MCF 10A (cell line): ENCODE data around the gene IL4. TPM values are rescaled to one million over a fixed set of nuclear protein-coding genes. Genes with fewer than 3 reads are reported as not detected.

Source experiments
- BruUV-seq: library from RNA; stranded (reverse); fragments of 400-500 nt; replicated peaks from 2 replicates; lab custom pipeline; 2021; lab: Mats Ljungman, UMichigan
- CTCF ChIA-PET: fragments of 300-600 bp; sonication (Branson Sonifier 250); formaldehyde crosslinking; extraction: SDS; loops from one replicate; lab custom pipeline; 2021; ENCODE audit warnings: antibody characterized with exemption, inconsistent platforms; lab: Yijun Ruan, JAX
- POLR2A ChIA-PET: fragments of 300-600, 350-650 bp; sonication (Branson Sonifier 250); formaldehyde crosslinking; extraction: SDS; loops from one replicate; lab custom pipeline; 2020; ENCODE audit warnings: antibody characterized with exemption, inconsistent platforms; lab: Yijun Ruan, JAX
- DNase-seq: peaks from one replicate; pipeline ENCODE4 v3.0.0-alpha.2; 2018; ENCODE audit not compliant: unreplicated experiment
- H3K27ac Mint-ChIP-seq: one replicate; pipeline ENCODE4 v1.8.0; 2022; ENCODE audit warnings: mild to moderate bottlenecking, low read depth, mixed read lengths; ENCODE audit not compliant: unreplicated experiment
- H3K27me3 Mint-ChIP-seq: one replicate; pipeline ENCODE4 v1.8.0; 2022; ENCODE audit warnings: mixed read lengths; ENCODE audit not compliant: insufficient read depth, unreplicated experiment
- H3K36me3 Mint-ChIP-seq: one replicate; pipeline ENCODE4 v1.8.0; 2022; ENCODE audit warnings: mild to moderate bottlenecking, moderate library complexity, mixed read lengths; ENCODE audit not compliant: insufficient read depth, unreplicated experiment
- H3K4me1 Mint-ChIP-seq: one replicate; pipeline ENCODE4 v1.8.0; 2022; ENCODE audit warnings: mixed read lengths; ENCODE audit not compliant: insufficient read depth, unreplicated experiment
- H3K4me3 Mint-ChIP-seq: one replicate; pipeline ENCODE4 v1.8.0; 2022; ENCODE audit warnings: mild to moderate bottlenecking, moderate library complexity, mixed read lengths; ENCODE audit not compliant: unreplicated experiment
- H3K9me3 Mint-ChIP-seq: one replicate; pipeline ENCODE4 v1.8.0; 2022; ENCODE audit warnings: mixed read lengths; ENCODE audit not compliant: unreplicated experiment
- CTCF ChIP-seq: fragments of 200-600 bp; IDR thresholded peaks from one replicate; pipeline ENCODE4 v1.8.0; 2022; ENCODE audit warnings: antibody characterized with exemption, mild to moderate bottlenecking; ENCODE audit not compliant: unreplicated experiment
- intact Hi-C: fragments of 100-400 bp; cut with micrococcal nuclease; formaldehyde crosslinking; loops from 2 replicates; pipeline ENCODE4 v1.14.1; 2022
- total RNA-seq: library from RNA; stranded (reverse); gene quantifications from 2 replicates; pipeline ENCODE4 v1.2.3, GENCODE V29; 2022

The IL4 gene
- total RNA-seq, 1 experiment from 2014 or later: not detected

GRCh38 chr5:132666310-132667123 lies 7.3 kb upstream of the IL4 start:
- BruUV-seq: no TSS peak
- Mint-ChIP-seq H3K27ac (no peak overlapping the region), H3K4me1 (no peaks in the 10 kb centered on the region), H3K4me3 (no peak overlapping the region), H3K27me3 (no peaks in the 10 kb centered on the region), H3K9me3 (no peaks in the 10 kb centered on the region), H3K36me3 (no peaks in the 10 kb centered on the region)
- CTCF ChIA-PET: interaction anchor here (1.0 kb wide), 1 partner anchor 154 kb away, joined by 4 read pairs; no protein-coding TSS in a partner anchor
- POLR2A ChIA-PET: interaction anchor here (1.5 kb wide), 1 partner anchor 22 kb away, joined by 7 read pairs; no protein-coding TSS in a partner anchor
- DNase-seq: no peak
- TF ChIP-seq CTCF: no peak
- intact Hi-C loops: no loop called here

DNA sequence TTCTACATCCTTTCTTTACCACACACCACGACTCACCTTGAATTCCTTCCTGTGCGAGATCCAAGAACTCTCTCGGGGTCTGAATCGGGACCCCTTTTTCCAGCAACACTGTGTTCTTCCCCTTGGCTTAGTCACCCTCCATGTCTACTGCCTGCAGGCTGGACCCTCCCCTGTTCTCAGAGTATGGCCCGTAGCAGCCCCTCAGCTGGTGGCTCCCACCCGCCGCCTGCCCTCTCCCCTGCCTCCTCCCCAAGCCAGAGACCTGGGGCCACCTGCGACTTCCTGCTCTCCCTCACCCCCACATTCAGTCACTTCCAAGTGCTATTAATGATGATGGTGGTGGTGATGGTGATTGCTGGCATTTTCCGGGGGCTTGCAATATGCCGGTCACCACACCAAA lies 6.5 kb upstream of the IL4 start:
- intact Hi-C loops: no loop called here
- no peaks in the 10 kb centered on the region for H3K36me3 Mint-ChIP-seq

GRCh38 chr5:132667761-132668705 lies 5.8 kb upstream of the IL4 start:
- no peaks in the 10 kb centered on the region for H3K9me3 Mint-ChIP-seq
- BruUV-seq: no TSS peak
- H3K36me3 Mint-ChIP-seq: no peaks in the 10 kb centered on the region
- H3K27ac Mint-ChIP-seq: no peak overlapping the region
- no peaks in the 10 kb centered on the region for H3K27me3 Mint-ChIP-seq
- intact Hi-C loops: no loop called here
- ChIA-PET POLR2A (interaction anchor here (1.5 kb wide), 1 partner anchor 20 kb away, joined by 7 read pairs; no protein-coding TSS in a partner anchor), CTCF (interaction anchor here (1.0 kb wide), 1 partner anchor 152 kb away, joined by 4 read pairs; no protein-coding TSS in a partner anchor)
- no peak for DNase-seq
- no peak overlapping the region for H3K4me3 Mint-ChIP-seq
- H3K4me1 Mint-ChIP-seq: no peaks in the 10 kb centered on the region
- TF ChIP-seq CTCF: no peak

More for the DNA sequence above, 6.5 kb upstream of the IL4 start:
- DNase-seq: no peak
- POLR2A ChIA-PET: interaction anchor here (1.5 kb wide), 1 partner anchor 21 kb away, joined by 7 read pairs; no protein-coding TSS in a partner anchor
- Mint-ChIP-seq H3K4me1 (no peaks in the 10 kb centered on the region), H3K9me3 (no peaks in the 10 kb centered on the region), H3K27me3 (no peaks in the 10 kb centered on the region), H3K4me3 (no peak overlapping the region), H3K27ac (no peak overlapping the region)
- CTCF ChIA-PET: interaction anchor here (1.0 kb wide), 1 partner anchor 153 kb away, joined by 4 read pairs; no protein-coding TSS in a partner anchor
- no TSS peak for BruUV-seq
- TF ChIP-seq CTCF: no peak
